Stimulated activated CD4-positive, alpha-beta T cell treated with anti-CD3 and anti-CD28 coated beads, Interleukin-15, amount 100 ng/mL, for 24 hours (primary cell): ENCODE results near the gene TRIP4.
"Not testable (repeated sequence)": the region's sequence is repeated elsewhere in the genome, so short reads cannot be mapped to it uniquely, and the experiment has no call there.

Source experiments
- DNase-seq: peaks from one replicate; pipeline ENCODE4 v3.0.0-alpha.2; 2020

TRIP4 gene

DNA sequence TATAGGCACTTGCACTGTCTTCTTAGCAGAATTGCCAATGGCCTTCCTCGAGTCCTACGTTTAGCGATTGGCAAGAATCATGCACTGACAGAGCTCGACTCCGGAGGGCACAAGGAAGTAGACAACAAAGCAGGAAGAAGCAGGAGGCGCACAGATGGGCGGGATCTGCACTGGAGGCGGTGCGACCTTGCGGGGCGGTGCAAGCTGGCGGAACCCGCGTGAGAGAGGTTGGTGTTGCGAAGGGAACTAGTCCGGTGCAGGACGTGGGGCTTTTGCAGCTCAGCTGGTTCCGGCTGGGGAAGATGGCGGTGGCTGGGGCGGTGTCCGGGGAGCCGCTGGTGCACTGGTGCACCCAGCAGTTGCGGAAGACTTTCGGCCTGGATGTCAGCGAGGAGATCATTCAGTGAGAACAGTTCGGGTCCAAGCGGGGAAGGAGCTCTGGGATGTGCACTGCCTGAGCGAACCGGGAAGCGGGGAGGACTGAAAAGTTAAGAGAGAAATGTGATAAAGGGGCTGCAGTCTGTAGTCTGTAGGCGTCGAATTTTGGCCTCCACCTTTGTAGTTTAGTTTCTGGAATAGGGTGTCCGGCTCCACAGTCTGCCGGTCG lies at the start of gene TRIP4:
Gene TRIP4 (plus strand): TSS at position 275 of the 607 bp plus-strand sequence. CDS start 28 bp downstream, at position 303.
- peak; percentile 97 for DNase-seq

DNA sequence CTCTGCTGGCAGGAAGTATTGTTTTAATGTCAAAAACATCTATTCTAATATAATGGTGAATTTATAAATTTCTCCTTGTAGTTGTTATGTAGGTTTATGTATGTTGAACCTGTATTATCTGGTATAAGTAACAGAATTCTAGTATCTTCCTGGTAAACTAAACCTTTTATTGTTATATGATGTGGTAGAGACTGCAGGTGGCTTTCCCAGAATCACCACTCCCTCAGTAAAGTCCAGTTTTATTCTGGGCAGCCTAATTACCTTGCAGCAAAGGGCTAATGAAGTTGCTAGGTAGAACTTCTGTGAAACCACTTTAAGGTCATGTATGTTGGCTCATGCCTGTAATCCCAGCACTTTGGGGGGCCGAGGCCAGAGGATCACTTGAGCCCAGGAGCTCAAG lies 47.3 kb upstream of the TRIP4 start:
- no peak for DNase-seq

DNA sequence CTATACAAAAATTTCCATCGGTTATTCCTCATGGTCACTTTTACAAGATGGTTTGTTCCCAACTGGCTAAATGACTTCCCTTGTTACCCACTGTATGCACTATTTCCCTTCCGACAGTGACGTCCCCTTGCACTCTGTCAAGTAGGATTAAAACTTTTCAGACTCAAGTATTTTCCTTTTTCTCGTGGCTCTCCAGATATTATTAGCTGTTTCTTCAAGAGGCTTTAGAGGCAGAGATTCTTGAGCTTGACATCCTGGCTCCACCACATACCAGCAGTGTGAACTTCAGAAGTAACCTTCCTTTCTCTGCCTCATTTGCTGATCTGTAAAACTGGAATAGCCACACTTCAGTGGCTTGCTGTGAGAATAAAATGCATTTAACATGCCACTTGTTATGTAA lies 45.7 kb upstream of the TRIP4 start:
- DNase-seq: no peak

DNA sequence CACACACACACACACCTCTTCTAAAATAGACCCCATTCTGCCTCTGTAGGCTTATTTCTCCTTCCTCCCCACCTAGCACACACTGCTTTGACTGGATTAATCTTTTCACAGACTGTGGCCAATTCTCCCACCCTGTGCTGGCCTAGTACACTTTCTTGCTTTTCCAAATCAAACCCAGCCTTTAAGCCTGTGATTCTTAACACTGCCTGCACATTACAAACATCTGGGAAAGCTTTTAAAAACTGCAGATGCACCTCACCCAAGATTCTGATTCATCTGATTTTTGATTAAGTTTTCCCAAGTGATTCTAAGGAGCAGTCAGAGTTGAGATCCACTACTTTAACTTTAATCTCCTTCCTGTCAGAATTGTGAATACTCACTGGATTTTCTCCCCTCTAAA lies 44.4 kb upstream of the TRIP4 start:
- no peak for DNase-seq

DNA sequence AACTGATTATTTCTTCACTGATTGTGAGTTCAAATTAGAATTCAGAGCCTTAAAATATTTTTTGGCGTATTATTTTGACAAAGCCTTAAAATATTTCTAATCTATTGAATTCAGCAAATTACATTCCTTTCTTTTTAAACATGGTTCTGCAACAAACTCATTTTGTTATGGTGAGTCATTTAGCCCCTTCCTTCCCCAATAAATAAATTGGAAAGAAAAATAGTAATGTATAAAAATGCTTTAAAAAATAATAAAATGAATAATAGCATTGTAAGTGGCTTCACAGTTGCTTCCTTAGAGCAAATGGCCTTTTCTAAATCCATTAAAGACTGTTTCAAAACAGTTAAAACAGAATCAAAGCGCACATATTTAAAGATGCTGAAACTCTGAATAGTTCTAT lies 43.8 kb upstream of the TRIP4 start:
- no peak for DNase-seq

DNA sequence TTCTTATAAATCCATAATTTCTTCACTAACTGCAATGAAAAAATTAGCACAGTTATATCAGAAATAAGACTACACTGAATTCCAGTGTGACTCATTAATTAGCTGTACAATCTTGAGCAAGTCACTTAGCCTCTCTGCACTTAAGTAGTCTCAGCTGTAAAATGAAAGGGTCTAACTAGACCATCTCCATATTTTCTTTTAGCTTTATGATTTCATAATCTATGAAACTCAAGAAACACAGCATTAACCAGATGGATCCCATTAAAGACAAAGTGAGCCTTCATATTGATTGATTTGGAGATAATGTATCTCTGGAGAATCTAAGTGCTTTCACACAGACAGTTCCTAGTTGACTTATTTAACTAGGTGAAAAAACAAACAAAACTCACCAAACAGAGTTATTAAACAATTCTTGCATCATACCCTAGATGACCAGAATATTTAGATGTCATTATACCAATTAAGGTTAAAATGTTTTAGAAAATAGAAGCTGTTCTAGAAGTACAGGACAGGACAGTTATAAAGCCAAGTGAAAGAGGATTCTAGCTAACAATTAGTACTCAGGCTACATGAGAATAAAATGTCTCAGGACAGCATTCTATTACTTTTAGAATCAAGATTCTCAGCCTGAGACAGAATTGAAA lies 42.9 kb upstream of the TRIP4 start:
- DNase-seq: no peak

DNA sequence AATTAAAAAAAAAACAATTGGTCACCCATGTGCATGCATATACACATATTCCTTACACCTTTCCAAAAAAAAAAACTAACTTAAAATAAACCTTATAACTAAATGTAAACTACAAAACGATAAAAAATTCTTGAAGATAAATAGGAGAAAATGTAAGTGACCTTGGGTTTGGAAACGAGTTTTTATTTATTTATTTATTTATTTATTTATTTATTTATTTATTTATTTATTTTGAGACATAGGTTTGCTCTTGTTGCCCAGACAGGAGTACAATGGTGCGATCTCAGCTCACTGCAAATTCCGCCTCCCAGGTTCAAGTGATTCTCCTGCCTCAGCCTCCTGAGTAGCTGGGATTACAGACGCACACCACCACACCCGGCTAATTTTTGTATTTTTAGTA lies 41.4 kb upstream of the TRIP4 start:
- not testable (repeated sequence) for DNase-seq

DNA sequence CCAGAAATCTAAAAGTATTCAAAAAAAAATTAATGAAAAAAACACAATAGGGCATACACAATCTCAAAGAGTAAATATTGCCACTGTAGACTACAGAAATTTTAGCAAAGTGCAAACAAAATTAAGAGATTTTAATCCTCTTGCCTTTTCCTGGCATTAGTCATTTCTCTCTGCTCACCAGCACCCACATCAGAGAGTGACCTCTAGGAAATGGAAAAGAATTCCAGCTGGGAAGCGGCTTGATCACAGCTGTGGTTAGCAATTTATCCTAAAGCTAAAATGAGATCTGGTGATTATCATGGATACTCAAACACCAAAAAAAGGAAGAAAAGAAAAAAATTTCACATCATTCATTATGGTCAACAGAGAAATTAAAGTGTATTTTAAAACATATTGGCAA lies 39.2 kb upstream of the TRIP4 start:
- no peak for DNase-seq

DNA sequence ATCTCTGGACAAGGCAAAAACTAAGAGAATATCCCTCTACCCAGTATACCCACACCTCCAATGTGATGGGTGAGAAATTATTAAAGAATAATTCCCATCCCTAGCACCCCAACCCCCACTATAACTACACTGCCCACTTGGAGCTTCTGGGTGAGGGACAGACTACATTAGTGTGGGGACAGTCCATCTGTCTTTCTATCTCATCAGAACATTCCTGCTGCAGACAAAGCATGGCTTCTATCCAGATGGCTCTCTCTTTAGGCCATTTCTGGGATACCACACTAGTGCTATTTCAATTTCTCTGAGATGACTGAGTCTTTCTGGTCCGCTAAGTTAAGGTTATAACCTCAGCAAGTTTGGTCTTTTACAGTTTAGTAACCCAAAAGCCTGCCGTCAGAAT lies 38.3 kb upstream of the TRIP4 start:
- no peak for DNase-seq

DNA sequence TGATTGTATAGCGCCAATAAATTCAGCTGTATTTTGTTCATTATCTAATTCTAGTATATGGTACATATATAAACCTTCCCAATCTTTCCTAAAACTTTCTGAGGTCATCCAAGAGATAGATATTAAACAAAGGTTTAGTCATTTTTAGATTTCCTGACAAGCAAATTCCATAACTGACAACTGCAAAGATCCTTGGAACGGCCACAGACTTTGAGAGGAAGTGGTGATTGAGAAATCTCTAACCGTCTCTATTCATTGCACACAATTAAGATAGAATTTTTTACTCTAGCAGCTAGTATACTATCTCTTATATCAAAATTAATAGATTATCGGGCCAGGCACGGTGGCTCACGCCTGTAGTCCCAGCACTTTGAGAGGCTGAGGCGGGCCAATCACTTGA lies 36.4 kb upstream of the TRIP4 start:
- DNase-seq: no peak

DNA sequence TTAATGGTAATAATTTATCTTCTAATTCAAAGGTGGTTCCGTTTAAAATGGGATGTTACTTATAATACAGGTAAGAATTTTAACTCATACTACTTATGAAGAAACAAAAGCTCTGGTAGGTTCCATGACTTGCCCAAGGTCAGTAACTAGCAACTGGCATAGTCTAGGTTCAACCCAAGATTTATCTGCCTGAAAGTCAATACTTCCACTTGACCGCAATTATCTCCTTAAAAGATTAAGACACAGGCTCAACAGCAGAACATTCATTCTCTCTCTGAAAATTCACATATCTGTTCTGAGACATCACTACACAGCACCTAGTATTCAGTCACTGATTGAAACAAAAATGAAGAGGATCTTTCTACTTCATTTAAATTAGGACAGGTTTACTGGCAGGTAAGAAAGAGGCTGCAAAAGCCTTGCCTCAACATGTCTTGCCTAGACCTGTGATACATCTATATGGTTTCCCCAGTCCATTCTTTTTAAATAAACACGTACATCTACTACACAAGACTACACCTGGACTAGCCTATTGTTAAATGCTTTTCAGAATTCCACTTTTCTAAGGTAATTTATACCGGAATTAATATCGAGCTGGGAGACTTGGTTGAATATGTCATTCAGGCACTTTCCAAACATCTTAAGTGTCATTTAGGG lies 32.8 kb upstream of the TRIP4 start:
- DNase-seq: no peak

DNA sequence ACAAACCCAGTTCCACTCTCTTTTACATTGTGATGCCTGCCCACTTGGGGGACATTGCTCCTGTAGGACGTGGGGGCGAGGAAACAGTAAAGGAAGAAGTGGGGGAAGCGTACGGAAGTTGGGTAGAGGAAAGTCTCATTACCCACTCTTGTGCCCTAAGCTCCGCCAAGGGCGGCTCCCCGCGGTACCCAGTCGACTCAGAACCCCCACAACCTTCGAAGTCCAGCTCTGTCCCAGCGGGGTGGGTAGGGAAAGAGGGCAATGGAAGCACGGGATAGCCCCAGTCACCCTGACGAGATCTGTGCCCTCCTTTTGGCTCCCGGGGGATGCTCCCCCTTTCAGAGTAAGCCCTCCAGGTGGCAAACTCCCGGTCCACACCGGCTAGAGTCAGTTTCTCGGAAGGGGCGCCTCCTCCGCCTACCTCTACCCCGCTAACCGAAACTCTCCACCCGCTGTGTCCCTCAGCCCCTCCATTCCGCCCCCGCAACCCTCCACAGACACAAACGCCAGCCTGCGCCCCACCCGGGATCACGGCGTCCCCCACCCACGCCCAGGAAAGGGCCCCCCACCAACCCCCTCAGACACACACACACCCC lies 32.2 kb upstream of the TRIP4 start:
- DNase-seq: no peak

DNA sequence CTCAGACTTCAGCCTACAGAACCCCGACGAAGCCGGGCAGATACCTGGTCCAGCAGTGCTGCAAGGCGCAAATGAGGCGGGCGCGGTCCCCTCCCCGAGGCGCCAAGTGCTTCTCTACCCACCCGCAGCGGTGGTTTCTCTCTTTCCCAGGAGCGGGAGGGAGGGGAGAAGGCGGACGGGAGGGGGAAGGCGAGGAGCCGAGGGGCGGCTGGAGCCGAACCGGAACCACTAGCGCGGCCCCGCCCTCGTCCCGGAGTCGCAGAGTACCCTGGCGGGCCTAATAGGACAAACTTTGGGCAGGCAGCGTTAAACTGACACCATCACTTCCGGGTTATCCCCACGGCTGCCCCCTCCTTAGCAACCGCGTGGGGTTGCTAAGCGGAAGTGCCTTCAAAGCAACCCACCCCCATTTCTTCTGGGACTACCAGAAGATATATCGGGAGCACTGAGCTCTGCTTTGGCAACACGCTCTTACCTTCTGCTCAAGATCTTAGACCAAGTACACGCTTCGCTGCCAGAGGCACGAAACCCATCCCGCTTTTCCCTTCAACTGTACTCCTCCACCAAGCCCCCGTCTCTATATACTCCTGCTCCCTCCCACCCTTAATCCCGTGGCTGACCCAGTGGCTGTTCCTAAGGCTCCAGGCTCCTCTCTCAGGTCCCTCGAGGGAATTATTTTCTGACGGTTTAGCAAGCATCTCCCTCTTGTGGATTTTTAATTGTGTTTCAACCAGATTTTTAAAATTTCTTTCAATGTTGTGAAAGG lies 31.5 kb upstream of the TRIP4 start, which contains the start of gene CSNK1G1:
Gene CSNK1G1 (minus strand): TSS at position 230 of the 766 bp plus-strand sequence. CDS start 55,674 bp downstream, outside the sequence.
- DNase-seq: peak; percentile 95

DNA sequence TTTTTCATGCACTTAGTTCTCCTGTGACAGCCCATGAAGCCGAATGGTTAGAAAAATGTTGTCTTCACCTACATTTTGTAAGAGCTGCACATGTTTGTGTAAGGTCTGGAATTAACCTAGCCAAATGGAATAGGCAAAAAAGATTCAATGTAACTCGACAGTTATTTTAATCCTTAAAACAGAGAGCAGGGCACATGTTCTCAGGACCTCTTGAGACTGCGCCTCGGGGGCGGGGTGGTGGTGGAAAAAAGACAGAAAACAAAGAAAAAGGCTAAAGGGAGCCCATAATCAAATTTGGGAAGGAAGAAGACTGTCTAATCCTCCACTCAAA lies 31.0 kb upstream of the TRIP4 start:
- DNase-seq: no peak

DNA sequence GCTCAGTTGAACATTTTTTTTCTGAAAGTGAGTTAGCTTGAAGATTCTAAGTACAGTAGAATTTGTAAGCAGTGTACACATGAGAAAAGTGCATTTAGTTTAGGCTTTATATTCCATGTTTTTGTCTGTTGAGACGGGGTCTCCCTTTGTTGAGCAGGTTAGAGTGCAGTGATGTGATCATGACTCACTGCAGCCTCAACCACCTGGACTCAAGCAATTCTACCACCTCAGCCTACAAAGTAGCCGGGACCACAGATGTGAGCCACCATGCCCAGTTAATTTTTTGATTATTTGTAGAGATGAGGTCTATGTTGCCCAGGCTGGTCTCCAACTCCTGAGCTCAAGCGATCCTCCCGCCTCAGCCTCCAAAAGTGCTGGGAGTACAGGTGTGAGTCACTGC lies 26.4 kb upstream of the TRIP4 start:
- no peak for DNase-seq

DNA sequence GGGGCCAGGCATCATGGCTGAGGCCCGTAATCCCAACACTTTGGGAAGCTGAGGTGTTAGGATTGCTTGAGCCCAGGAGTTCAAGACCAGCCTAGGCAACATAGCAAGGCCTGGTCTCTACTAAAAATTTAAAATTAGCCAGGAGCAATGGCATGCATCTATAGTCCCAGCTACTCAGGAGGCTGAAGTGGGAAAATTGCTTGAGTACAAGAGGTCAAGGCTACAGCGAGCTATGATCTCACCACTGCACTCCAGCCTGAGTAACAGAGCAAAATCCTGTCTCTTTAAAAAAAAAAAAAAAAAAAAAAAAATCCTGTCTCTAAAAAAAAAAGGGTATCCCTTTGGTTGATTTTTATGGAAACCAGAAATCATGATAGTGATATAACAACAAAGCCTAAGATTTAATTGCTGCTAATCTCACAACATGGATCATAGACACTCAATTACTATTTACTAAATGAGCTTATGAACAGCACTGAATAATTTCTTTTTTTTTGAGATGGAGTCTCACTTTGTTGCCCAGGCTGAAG lies 18.5 kb upstream of the TRIP4 start:
- no peak for DNase-seq

DNA sequence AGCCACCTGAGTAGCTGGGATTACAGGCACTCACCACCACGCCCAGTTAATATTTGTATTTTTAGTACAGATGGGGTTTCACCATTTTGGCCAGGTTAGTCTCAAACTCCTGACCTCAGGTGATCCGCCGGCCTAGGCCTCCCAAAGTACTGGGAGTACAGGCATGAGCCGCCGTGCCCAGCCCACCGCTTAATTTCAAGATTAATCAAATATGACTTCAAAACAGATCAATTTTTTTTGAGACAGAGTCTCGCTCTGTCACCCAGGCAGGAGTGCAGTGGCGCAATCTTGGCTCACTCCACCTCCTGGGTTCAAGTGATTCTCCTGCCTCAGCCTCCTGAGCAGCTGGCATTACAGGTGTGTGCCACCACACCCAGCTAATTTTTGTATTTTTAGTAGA lies 16.3 kb upstream of the TRIP4 start:
- not testable (repeated sequence) for DNase-seq

DNA sequence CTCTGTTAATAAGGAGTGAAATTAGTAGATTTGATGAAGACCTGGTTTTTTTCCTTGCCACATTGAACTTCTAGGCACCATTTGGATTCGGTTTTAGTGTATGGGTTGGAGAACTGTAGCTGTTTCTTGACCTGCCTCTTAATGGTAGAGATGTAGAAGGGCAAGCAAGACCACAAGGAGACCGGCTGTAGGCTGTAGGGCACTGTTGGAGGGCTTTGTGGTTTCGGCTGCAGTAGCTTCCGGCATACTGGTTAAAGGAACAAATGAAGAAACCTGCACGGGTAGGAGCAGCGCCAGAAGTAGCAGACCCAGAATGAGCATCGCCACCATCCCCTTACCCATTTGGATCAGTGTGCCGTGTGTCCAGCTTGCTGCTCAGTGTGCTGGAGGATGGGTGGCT lies 14.3 kb upstream of the TRIP4 start:
- DNase-seq: no peak

DNA sequence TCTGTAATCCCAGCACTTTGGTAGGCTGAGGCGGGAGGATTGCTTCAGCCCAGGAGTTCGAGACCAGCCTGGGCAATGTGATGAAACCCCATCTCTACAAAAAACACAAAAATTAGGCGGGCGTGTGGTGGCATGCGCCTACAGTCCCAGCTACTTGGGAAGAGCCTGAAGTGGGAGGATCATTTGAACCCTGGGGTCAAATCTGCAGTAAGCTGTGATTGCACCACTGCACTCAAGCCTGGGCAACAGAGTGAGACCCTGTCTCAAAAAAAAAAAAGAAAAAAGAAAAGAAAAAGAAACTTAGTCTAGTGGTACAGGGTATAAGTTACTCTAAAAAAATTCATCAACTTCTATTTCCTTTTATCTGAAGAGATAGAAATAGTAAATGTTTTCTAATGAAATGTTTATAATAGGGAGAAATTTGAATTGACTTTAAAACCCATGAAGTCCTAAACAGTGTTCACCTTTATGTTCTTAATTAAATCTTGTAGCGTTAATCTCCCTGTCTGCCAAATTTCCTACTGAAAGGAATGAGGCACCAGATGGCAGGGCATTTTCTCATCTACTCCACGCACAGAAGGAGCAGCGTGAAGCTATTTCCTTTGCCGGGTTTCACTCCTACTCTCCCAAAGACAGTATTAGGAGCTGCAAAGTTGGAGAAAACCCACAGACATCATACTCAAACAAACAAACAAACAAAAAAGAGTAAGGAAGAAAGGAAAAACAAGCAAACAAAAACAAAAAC lies 8.2 kb upstream of the TRIP4 start:
- no peak for DNase-seq

DNA sequence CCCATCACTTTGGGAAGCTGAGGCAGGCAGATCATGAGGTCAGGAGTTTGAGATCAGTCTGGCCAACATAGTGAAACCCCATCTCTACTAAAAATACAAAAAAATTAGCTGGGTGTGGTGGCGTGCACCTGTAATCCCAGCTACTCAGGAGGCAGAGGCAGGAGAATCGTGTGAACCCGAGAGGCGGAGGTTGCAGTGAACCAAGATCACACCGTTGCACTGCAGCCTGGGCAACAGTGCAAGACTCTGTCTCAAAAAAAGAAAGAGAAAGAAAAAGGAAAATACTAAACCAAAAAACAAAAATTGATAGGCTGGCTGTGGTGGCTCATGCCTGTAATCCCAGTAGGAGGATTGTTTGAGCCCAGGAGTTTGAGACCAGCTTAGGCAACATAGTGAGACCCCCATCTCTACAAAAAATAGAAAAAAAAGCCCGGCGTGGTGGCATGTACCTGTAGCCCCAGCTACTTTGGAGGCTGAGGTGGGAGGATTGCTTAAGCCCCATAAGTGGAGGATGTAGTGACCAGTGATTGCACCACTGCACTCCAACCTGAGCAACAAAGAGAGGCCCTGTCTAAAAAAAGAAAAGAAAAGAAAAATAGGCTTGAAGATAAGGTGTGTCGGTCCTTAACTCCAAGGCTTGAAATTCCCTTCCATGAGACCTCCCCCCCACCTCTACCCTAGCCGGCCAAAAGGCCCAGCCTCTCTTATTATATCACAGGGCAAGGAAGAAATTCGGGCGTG lies 7.3 kb upstream of the TRIP4 start:
- DNase-seq: not testable (repeated sequence)

DNA sequence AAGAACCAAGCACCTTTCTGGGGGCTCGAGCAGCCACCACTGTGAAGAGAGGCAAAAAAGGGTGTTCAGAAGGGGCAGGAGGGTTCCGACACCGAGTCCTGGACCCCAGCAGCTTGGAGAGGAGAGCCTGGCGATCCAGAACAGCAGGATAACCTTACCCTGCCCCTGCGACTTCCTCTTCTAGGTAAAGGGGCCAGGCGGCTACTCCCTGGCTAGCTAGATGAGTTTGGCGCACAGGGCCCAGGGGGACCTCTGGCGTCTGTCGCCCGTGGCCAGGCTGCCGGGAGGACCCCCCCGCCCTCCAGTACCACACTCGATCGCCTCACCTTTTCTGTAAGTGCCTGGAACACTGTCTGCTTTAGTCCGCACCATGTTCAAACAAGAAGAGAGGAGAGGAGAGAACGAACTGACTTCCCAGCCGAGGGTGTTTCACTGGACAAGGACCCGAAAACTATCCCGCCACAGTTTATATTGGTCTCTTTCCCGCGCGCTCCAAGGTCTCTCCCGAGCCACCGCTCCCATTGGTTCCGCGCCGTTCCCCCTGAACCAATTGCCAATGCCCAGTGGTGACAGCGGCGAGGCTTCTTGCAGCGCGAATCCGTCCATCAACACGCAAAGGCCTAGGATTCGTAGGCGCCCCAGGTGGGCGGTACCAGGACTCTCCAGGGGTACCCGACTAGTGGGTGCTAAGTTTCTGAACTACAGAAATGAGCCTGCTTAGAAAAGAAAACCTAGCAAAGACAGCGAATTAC lies 6.5 kb upstream of the TRIP4 start, which contains the start of gene PCLAF:
Gene PCLAF (minus strand): TSS at position 442 of the 752 bp plus-strand sequence. CDS start 70 bp downstream, at position 372.
- DNase-seq: peak; percentile 98
